Bronchial epithelial cell (primary cell): ENCODE measurements around the gene RDH14. TPM values are rescaled to one million over a fixed set of nuclear protein-coding genes. Genes with fewer than 3 reads are reported as not detected.

ENCODE experiments used
- DNase-seq: peaks from one replicate; pipeline ENCODE4 v3.0.0-alpha.2; 2010; ENCODE audit warnings: low read depth
- FAIRE-seq: peaks from 2 replicates; lab custom pipeline; 2011; peaks lifted over from hg19 to GRCh38; lab: Jason Lieb, UNC
- H3K27me3 ChIP-seq: 2 replicates; pipeline ENCODE4 v1.5.1; 2011; ENCODE audit warnings: low read length; ENCODE audit not compliant: control insufficient read depth, insufficient read depth
- H3K36me3 ChIP-seq: 2 replicates; pipeline ENCODE4 v1.5.1; 2011; ENCODE audit warnings: low read length; ENCODE audit not compliant: control insufficient read depth, insufficient read depth
- H3K4me3 ChIP-seq: 2 replicates; pipeline ENCODE4 v1.5.1; 2011; ENCODE audit warnings: mild to moderate bottlenecking, low read depth, low read length, control low read depth
- total RNA-seq: library from RNA; depleted of rRNA; stranded (reverse); fragments of >200 nt; gene quantifications from 2 replicates; pipeline ENCODE4 v1.2.1, GENCODE V29; 2014
- TF ChIP-seq, protein P1 (sequence below): IDR thresholded peaks from 2 replicates; pipeline ENCODE4 v1.5.1; 2011; ENCODE audit warnings: mild to moderate bottlenecking, moderate library complexity, low read length, control low read depth, inconsistent platforms; ENCODE audit not compliant: insufficient read depth, severe bottlenecking

The RDH14 gene
- total RNA-seq, 1 donor from 2014 or later, result 18.2 TPM

DNA sequence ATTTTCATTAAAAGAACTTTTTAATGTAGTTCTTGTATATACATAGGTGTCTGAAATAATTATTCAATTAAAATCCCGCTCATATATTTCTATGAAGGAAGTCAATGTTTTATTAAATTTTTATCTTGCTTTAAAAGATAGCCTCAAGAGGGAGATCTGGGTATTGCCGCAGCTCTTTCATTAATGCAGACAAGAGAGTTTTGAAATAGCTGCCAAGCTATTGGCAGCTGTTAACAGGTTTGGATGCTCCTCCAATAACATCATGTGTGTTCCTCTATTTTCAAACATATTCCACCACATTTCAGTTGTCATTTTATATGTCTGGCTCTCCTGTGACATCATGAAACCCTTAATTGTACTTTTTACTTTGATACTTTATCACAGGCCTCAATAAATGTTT lies 41.8 kb upstream of the RDH14 start:
- H3K4me3 ChIP-seq, result no peak overlapping the region
- FAIRE-seq, result no peak
- no peaks in the 10 kb centered on the region for H3K36me3 ChIP-seq
- TF ChIP-seq, protein P1, sequence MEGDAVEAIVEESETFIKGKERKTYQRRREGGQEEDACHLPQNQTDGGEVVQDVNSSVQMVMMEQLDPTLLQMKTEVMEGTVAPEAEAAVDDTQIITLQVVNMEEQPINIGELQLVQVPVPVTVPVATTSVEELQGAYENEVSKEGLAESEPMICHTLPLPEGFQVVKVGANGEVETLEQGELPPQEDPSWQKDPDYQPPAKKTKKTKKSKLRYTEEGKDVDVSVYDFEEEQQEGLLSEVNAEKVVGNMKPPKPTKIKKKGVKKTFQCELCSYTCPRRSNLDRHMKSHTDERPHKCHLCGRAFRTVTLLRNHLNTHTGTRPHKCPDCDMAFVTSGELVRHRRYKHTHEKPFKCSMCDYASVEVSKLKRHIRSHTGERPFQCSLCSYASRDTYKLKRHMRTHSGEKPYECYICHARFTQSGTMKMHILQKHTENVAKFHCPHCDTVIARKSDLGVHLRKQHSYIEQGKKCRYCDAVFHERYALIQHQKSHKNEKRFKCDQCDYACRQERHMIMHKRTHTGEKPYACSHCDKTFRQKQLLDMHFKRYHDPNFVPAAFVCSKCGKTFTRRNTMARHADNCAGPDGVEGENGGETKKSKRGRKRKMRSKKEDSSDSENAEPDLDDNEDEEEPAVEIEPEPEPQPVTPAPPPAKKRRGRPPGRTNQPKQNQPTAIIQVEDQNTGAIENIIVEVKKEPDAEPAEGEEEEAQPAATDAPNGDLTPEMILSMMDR, result no peak
- DNase-seq, result no peak
- no peaks in the 10 kb centered on the region for H3K27me3 ChIP-seq

- Histone ChIP-seq H3K36me3 (no peaks in the 10 kb centered on the region), H3K27me3 (no peaks in the 10 kb centered on the region), H3K4me3 (no peak overlapping the region)
- DNase-seq (no peak), FAIRE-seq (no peak)
- TF ChIP-seq, protein P1, result no peak
Measured at GRCh38 chr2:18600255-18600613, 39.8 kb upstream of the RDH14 start.

GRCh38 chr2:18599509-18600254 lies 39.2 kb upstream of the RDH14 start:
- Histone ChIP-seq H3K36me3 (no peaks in the 10 kb centered on the region), H3K4me3 (no peak overlapping the region), H3K27me3 (no peaks in the 10 kb centered on the region)
- DNase-seq (no peak), FAIRE-seq (no peak)
- TF ChIP-seq, protein P1, result no peak

DNA sequence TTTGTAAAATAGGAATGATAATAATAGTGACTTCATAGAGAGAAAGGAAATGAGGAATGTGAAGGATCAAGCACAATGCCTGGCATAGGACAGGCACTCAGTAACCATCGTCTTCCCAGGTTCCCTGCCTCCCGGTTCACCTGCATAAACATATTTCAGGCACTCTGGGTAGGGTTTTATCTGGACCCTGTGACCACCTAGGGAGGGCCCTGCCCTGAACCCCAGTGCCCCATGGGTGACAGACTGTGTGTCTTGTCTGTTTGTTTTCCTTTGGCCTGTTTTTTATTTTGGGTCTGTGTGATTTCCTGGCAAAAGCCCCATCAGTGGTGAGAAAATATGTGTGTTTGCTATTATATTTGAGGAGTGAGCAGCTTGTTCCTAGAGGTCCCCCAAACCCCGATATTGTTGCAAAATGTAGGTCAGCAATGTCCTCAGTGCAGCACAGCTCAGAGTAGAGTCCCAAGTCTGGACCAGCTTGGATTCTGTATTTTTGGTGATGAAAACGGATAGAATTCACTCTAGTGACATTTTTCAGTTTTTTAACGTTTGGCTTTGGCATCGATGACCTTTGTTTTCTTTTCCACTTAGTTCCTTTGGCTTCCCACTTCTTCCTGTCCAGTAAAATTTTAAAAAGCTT lies 38.5 kb upstream of the RDH14 start:
- H3K36me3 ChIP-seq, result no peaks in the 10 kb centered on the region
- TF ChIP-seq, protein P1, result no peak
- H3K27me3 ChIP-seq, result no peaks in the 10 kb centered on the region
- no peak for DNase-seq
- FAIRE-seq, result no peak
- H3K4me3 ChIP-seq, result no peak overlapping the region

DNA sequence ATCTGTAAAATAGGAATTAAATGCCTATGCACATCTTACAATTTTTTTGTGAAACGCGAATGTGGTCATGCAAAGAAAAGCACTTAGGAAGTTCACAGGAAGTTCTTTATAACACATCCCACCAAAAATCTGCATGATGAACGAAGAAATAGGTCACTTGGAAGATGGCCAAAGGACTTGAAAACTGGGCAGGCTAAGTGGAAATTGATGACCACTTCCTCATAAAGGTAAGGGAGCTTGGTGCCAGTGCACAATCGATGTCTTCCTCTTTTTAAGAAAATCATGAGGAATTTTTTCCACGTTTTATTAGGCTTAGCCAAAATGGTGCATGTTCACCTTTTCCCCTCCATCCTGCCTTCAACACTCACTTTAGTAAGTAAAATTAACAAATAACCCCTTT lies 37.2 kb upstream of the RDH14 start:
- TF ChIP-seq, protein P1, result no peak
- FAIRE-seq (no peak), DNase-seq (no peak)
- H3K27me3 ChIP-seq, result no peaks in the 10 kb centered on the region
- H3K36me3 ChIP-seq, result no peaks in the 10 kb centered on the region
- H3K4me3 ChIP-seq, result no peak overlapping the region

DNA sequence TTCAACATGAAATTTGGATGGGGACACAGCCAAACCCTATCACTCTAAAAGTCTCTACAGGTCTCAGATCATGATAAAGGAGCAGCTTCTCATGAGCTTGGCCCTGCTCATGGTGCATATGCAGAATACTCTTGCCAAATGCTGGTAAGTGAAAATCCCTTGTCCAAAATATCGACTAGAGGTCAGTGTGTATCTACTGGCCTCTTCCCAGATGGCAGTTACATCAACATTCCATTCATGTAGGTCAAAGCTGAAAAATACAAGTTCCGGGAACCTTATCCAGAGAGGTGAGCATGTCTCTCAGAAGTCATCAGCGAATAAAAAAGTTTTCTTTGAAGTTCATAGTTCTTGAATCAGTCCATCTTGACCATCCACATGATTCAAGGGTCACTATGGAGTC lies 36.5 kb upstream of the RDH14 start:
- FAIRE-seq, result no peak
- no peak for DNase-seq
- Histone ChIP-seq H3K4me3 (no peak overlapping the region), H3K27me3 (no peaks in the 10 kb centered on the region), H3K36me3 (no peaks in the 10 kb centered on the region)
- TF ChIP-seq, protein P1, result no peak
